T-helper 9 cell (primary cell): ENCODE data around the gene TASL.
"Not testable (repeated sequence)": the region's sequence is repeated elsewhere in the genome, so short reads cannot be mapped to it uniquely, and the experiment has no call there.

Experiments
- DNase-seq: peaks from one replicate; pipeline ENCODE4 v3.0.0-alpha.2; 2020

The TASL gene

DNA sequence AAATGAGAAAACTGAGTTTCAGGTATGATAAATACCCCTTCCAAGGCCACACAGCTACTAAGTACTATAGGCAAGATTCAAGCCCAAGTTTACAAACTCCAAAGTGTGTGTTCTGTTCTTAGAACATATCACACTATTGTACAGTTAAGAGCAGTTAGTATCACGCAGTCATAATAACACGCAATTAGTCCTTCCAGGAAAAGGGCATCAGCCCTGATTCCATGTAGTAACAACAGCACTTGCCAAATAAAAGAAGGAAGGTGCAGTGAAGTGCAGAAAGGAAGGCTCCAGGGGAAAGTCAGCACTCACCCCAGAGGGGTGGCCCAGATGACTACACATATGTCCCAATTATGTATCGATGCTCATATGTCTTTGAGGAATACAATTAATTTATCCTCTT is 4.4 kb downstream of the TASL start:
- no peak for DNase-seq

DNA sequence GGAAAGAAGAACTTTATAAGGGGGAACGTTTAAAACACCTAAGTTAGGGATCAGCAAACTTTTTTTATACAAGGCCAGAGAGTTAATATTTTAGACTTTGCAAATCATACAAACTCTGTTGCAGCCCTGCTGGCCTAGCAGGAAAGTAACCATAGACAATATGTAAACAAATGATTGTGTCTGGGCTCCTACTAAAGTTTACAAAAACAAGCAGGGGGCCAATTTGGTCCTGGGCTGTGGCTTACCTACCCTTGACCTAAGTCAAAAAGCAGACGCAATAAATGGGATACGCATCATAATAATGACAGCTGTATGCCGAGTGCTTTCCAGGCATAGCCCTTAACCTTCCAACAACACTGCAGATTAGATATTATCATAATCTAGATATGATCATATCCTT is 4.9 kb downstream of the TASL start:
- DNase-seq, result no peak

DNA sequence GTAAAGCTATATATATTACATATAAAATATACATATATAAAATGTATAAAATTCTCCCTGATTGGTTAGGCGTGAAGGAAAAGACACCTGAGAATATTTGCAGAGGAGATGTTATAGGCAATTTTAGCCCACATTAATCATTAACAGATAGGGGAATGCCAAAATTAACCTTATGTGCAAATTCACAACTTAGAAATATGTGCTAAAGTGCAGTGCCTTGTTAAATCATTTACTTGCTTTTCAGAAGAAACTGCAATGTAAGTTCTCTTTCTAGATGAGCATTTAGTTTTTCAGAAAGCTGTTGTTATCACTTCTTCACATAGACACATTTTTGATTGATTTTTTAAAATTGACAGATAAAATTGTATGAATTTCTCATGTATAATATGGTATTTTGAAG is 5.6 kb downstream of the TASL start:
- DNase-seq, result no peak

DNA sequence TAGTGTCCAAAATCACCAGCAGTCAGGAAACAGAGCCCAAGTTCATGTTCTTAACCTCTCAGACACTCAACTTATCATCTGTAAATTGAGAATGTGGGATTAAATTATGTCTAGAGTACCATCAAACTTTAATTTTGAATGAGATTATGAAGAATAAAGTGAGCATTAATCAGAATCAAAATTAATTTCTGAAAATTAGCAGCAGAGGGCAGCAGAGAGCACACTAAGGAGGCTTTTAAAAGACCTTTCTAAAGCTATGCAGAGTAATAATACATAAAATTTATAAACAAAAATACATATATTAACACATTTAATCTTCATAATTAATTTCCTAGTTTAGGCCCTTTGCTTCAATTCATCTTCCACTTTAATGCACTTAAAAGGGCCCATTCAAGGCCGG is 7.1 kb downstream of the TASL start:
- no peak for DNase-seq

DNA sequence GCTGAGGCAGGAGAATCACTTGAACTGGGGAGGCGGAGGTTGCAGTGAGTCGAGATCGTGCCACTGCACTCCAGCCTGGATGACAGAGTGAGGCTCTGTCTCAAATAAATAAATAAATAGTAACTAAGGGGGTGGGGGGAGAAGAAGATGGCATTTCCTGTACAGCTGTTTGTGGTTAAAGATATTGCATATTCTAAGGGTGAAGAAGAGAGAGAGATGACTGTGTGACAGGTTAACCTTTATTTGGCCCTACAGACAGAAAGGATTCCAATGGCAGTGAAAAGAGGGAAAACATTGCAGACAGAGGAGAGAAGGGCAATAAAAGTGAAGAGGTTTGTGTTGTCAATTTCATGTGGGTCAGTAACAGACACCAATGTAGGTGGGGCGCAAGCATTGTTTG is 9.4 kb downstream of the TASL start:
- no peak for DNase-seq

DNA sequence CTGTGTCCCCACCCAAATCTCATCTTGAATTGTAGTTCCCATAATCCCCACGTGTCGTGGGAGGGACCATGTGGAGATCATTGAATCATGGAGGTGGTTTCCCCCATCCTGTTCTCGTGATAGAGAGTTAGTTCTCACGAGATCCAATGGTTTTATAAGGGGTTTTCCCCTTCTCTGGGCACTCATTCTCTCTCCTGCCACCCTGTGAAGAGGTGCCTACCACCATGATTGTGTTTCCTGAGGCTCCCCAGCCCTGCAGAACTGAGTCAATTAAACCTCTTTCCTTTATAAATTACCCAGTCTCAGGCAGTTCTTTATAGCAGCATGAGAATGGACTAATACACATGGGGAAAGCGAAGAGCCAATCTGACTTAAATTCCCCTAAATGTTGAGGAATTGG is 14.5 kb downstream of the TASL start:
- not testable (repeated sequence) for DNase-seq

DNA sequence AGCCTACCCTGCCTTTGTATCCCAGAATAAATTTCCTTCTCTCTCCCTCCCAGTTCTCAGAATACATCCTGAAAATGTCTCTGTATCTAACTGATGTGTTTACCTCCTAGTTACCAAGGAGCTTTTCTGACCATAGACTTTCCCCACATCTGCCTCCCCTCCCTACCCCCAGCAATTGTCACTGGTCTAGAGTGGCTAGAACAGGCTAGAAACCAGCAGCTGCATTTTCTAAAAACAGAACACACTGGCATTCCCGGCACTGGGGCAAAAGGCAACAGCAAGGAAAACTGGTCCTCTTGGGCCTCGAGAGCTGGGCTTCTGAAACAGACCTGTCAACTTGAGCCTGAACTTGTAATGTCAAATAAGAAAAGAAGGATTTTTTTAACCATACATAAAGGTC is 16.4 kb downstream of the TASL start:
- DNase-seq, result no peak

DNA sequence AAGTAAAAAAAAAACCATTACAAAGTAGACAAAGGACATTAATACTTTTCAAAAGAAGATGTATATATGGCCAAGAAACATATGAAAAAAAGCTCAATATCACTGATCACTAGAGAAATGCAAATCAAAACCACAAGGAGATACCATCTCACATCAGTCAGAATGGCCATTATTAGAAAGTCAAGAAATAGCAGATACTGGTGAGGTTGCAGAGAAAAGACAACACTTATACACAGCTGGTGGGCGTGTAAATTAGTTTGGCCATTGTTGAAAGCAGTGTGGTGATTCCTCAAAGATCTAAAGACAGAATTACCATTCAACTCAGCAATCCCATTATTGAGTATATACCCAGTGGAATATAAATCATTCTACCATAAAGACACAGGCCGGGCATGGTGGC is 39.3 kb downstream of the TASL start:
- DNase-seq, result no peak

DNA sequence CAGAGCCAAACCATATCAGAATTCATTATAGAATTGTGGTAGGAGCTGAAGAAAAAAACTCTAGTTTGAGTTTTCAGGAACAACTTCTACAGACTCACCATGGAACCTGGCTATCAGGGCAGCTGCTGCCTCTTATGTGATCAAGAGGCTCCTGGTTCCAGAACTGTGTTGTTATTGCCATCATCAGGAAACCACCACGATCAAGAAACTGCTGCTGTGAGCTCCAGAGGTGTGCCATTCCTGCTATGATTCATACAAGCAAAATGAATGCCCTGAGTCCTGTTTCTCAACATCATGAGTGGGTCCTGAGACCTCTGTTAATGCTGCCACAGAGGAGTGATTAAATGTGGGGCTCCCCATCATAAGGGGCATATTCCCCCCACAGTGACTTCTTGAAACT is 43.7 kb downstream of the TASL start:
- no peak for DNase-seq

DNA sequence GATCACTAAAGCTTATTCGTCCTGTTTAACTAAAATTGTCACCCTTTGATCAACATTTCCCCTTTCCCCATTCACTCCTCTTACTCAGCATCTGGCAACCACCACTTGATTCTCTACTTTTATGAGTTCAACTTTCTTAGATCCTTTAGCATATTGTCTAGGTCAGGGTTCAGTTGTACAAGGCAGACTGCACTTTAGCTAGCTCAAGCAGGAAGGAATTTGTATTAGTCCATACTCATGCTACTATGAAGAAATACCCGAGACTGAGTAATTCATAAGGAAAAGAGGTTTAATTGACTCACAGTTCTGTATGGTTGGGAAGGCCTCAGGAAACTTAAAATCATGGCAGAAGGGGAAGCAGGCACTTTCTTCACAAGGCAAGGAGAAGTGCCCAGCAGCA is 44.3 kb downstream of the TASL start:
- no peak for DNase-seq

DNA sequence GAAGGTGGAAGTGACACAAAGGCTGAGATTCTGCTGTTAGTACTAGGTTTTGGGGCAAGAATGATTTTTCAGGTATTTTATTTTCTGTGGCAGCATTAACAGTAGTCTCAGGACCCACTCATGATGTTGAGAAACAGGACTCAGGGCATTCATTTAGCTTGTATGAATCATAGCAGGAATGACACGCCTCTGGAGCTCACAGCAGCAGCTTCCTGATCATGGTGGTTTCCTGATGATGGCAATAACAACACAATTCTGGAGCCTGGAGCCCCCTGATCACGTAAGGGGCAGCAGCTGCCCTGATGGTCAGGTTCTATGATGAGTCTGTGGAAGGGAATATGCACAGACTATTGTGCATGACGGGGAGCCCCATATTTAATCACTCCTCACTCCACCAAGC is 47.0 kb downstream of the TASL start:
- no peak for DNase-seq

DNA sequence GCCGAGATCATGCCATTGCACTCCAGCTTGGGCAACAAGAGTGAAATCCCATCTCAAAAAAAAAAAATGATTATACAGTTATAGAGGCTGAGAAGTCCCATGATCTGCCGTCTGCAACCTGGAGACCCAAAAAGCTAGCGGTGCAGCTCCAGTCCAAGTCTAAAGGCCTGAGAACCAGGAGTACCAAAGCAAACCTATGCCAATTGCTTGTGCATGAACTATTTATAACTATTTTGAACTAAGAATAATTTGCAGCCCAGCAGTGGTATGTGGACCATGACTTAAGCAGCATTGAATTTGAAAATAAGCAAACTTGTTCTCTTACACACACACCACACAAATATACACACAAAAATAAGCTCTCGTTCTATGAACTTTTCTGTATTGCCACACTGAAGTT is 51.8 kb downstream of the TASL start:
- DNase-seq, result no peak

DNA sequence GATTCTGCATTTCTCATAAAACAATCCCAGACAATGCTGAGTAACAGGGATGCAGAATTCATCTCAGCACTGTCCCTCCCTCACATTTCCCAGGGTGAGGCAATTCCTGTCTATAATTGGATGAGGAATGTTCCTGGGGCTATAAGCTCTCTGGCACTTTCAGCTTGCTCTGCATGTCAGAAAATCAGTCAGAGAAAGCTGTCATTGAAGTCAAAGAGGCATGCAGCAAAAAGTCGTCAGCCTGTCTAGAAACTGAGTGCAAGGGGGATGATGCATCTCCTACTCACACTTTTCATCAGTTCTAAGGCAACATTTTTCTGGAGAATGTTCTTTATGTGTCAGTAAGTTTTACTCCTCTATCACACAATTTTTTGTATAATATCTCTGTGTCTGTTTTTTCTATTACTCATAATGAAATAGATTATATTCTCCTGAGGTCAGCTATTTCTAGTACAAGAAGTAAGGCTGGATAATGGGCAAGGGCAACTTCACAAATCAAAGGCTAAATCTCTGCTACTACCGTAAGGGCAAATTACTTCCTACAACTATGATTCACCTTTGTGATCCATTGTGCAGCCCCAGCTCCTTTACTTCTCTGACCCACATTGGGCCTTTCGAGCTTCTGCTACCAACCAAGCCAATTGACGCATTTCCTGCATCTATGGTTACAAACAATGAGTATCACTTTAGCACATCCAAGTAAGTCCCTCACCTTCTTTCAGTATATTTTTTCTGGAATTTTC is 56.0 kb downstream of the TASL start:
- no peak for DNase-seq

DNA sequence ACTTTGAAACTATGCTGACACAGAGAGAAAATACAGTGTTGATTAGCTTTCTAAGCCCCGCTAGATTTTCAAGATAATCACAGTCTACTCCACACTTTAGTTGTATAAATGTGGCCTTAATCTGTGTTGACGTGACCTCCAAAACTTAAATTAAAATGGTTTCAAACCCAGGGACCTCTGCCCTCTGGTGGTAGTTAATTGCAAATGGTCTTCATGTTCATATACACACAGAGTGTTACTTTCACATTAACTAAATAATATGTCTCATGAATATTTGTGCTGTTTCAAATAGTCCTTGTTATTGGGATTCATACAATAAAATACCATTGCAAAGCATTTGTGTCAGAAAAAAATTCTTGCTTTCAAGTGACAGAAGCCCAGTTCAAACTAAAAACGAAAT is 64.3 kb downstream of the TASL start:
- DNase-seq, result no peak
